AG09319 (cell line): Measurements from ENCODE around the gene UBE3B.

Experiments used
- DNase-seq: peaks from one replicate; pipeline ENCODE4 v3.0.0-alpha.2; 2010; ENCODE audit warnings: low read depth; ENCODE audit errors: extremely low read depth
- TF ChIP-seq, protein P1 (sequence below): IDR thresholded peaks from 2 replicates; pipeline ENCODE4 v1.5.1; 2011; ENCODE audit warnings: low read depth, mild to moderate bottlenecking, inconsistent platforms, low read length, moderate library complexity

UBE3B gene

DNA sequence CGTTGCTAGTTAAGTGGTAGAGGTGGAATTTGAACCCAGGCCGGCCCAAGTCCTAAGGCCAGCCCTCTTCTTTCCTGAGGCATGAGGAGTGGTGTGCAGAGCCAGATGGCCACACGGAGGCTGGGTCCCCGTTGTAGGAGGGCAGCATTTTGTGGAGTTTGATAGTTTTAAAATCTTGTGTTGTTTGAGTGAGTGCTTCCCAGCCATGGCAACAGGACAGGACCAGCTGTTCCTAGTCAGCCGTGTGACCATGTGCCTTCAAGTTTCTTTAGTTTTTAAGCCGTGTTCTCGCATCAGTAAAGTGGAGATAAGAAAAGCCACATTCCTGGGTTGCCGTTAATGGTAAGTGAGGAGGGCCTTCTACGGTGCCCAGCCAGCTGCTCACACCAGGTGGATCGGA lies 44.4 kb downstream of the UBE3B start:
- DNase-seq: no peak

DNA sequence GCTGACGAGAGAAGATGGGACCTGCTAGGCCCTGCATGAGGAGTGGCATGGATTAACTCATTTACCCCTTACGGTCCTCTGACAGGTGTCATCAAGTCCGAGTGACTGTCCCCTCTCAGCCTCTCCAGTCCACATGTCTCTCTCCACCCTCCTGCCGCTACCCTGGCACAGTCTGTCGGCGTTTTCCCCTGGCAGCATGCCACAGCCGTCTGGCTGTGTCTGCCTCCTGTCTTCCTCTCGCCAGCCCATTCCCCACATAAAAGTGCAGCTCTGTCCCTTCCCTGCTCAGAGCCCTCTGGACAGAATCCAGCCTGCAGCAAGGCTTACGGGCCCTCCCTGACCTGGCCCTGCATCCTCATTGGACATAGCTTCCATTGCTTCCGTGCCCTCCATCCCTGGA lies 45.6 kb downstream of the UBE3B start:
- DNase-seq: no peak
- TF ChIP-seq, protein P1, sequence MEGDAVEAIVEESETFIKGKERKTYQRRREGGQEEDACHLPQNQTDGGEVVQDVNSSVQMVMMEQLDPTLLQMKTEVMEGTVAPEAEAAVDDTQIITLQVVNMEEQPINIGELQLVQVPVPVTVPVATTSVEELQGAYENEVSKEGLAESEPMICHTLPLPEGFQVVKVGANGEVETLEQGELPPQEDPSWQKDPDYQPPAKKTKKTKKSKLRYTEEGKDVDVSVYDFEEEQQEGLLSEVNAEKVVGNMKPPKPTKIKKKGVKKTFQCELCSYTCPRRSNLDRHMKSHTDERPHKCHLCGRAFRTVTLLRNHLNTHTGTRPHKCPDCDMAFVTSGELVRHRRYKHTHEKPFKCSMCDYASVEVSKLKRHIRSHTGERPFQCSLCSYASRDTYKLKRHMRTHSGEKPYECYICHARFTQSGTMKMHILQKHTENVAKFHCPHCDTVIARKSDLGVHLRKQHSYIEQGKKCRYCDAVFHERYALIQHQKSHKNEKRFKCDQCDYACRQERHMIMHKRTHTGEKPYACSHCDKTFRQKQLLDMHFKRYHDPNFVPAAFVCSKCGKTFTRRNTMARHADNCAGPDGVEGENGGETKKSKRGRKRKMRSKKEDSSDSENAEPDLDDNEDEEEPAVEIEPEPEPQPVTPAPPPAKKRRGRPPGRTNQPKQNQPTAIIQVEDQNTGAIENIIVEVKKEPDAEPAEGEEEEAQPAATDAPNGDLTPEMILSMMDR: no peak

More for the DNA sequence above, 44.4 kb downstream of the UBE3B start:
- TF ChIP-seq, protein P1: no peak

DNA sequence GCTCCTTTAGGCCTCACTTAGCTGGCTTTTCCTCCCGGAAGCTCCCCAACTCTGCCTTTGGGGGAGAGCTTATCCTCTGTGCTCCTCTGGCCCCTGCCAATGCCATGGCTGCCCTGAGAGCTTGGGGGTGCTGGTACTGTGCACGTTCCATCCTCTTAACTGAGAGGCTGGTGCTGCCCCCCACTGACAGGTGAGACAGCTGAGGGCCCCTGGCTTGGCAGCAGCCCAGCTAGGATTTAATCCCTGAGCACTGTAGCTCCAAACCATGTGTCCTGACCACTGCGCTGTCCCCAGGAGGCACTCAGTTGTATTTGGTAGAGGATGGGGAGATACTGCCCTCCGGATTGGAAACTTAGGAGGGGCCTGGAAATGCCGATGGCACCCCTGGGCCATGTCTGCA lies 46.1 kb downstream of the UBE3B start:
- DNase-seq: no peak
- TF ChIP-seq, protein P1: no peak

DNA sequence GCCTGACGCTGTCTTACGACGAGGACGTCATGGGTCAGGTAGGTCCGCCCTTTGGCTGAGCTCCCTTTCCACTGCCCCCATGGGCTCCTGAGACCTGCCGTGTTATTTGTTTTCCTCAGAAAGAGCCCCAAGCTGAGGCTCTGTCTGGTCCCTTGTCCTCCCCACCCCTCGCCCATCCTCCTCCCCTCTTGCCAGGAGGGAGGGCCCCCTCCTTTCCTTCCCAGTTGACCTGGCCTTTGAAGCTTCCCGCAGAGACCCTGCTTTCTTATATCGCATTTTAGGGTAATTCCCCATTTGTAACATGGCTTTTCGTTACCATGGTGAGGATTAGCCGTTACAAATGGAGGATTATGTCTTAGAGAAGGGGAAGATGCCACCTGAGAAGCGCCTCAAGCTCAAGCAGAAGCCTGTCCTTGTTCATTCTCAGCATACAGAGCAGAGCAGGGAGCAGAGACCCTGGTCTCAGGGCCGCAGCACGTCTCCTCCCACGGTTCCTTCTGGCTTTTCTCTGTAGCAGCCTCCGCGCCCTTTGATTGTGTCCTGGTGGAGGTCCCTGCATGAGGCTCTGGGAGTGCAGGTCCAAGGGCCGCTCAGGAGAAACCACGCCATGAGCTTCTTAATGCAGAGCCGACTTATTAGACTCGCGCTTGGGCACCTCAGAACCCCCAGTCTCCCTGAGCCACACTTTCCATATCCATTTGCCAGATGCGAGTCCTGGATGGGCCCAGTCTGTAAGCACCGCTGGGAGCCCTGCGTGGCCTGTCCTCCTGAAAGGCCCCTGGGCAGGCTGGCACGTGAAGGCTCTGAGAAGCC lies 47.2 kb downstream of the UBE3B start:
- DNase-seq: no peak

DNA sequence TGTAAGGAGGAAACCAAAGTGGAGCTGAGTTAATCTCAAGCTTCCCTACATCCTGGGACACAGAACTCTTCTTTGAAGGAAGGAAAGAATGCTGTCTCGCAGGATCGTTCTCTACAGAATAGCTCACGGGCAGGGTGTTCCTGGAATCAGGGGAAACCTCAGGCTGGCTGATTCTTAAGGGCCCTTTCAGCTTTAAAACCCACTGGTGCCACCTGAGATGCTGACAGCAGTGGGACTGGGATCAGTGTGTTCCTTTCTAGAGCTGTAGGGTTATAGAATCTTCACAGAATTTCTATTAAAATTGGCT lies 47.8 kb downstream of the UBE3B start:
- DNase-seq: no peak
- TF ChIP-seq, protein P1: no peak

More for the DNA sequence above, 47.2 kb downstream of the UBE3B start:
- TF ChIP-seq, protein P1: no peak

DNA sequence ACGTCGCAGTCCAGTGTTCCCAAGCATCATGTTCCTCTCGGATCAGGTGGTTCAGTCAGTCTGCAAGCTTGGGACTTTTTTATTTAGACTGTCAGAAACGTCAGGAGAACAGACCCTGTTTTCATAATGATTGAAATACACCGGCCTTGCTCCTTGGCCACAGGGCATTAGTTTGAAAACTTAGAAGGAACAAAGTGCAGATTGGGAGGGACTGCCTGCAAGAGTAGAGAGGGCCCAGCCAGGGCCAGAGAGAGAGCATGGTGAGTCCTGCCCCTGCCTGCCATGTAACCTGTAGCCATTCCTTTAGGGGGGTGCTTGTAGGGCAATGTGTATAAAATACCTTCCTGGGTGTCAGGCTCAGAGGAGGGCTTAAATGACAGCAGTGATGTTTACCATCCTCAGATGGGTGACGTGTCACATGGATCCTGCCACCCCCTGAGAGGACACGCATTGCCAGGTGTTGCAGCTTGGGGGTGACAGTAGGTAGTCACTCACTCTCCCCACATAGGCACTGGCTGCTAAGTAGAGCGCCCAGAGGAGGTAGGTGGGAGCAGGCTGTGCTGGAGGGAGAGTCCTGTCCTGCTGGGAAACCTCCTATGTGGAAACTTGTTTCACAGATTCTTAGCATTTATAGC lies 50.2 kb downstream of the UBE3B start:
- DNase-seq: no peak
- TF ChIP-seq, protein P1: no peak
